DOHH2 (cell line): ENCODE data around the gene WBP2.

Experiments
- H3F3A ChIP-seq: fragments of 200-600 bp; sonication (generic), shearing (Covaris generic); 2 replicates; pipeline ENCODE4 v1.6.0; 2016; ENCODE audit warnings: antibody characterized with exemption, mild to moderate bottlenecking; ENCODE audit not compliant: control insufficient read depth, insufficient read depth
- H3K27ac ChIP-seq: fragments of 200-600 bp; sonication (generic); 2 replicates; pipeline ENCODE4 v1.5.1; 2014; ENCODE audit warnings: low read depth, mild to moderate bottlenecking, low read length, moderate library complexity
- H3K27me3 ChIP-seq: fragments of 200-600 bp; sonication (generic); 2 replicates; pipeline ENCODE4 v1.6.1; 2014; ENCODE audit warnings: mild to moderate bottlenecking, low read length, mixed read lengths; ENCODE audit not compliant: control insufficient read depth
- H3K36me3 ChIP-seq: fragments of 200-600 bp; sonication (generic); 2 replicates; pipeline ENCODE4 v1.6.1; 2014; ENCODE audit warnings: mild to moderate bottlenecking, low read length, moderate library complexity, mixed read lengths; ENCODE audit not compliant: control insufficient read depth
- H3K4me1 ChIP-seq: fragments of 200-600 bp; sonication (generic); 2 replicates; pipeline ENCODE4 v1.6.1; 2014; ENCODE audit warnings: mild to moderate bottlenecking, low read length, mixed read lengths; ENCODE audit not compliant: control insufficient read depth
- H3K4me2 ChIP-seq: fragments of 200-600 bp; sonication (generic); 2 replicates; pipeline ENCODE4 v1.6.0; 2014; ENCODE audit warnings: mild to moderate bottlenecking, low read length, moderate library complexity
- H3K4me3 ChIP-seq: fragments of 200-600 bp; sonication (generic); 2 replicates; pipeline ENCODE4 v1.5.1; 2014; ENCODE audit warnings: mild to moderate bottlenecking, low read length, mixed read lengths
- H3K79me2 ChIP-seq: fragments of 200-600 bp; sonication (generic); 2 replicates; pipeline ENCODE4 v1.6.1; 2014; ENCODE audit warnings: mild to moderate bottlenecking, low read length, mixed read lengths; ENCODE audit not compliant: control insufficient read depth
- H3K9me2 ChIP-seq: fragments of 200-600 bp; sonication (generic); replicated peaks from 2 replicates; pipeline ENCODE4 v1.6.1; 2014; ENCODE audit warnings: mild to moderate bottlenecking, low read length, mixed read lengths; ENCODE audit not compliant: control insufficient read depth
- H3K9me3 ChIP-seq: fragments of 200-600 bp; sonication (generic); 2 replicates; pipeline ENCODE4 v1.6.1; 2014; ENCODE audit warnings: antibody characterized with exemption, low read length, mixed read lengths; ENCODE audit not compliant: control insufficient read depth, insufficient read depth
- H4K20me1 ChIP-seq: fragments of 200-600 bp; sonication (generic); 2 replicates; pipeline ENCODE4 v1.6.0; 2014; ENCODE audit warnings: low read depth, mild to moderate bottlenecking, antibody characterized with exemption, low read length, moderate library complexity; ENCODE audit not compliant: control insufficient read depth, insufficient read depth
- CTCF ChIP-seq: fragments of 200-600 bp; sonication (generic); IDR thresholded peaks from one replicate; pipeline ENCODE4 v1.5.1; 2014; ENCODE audit warnings: antibody characterized with exemption, mild to moderate bottlenecking, low read depth, low read length; ENCODE audit not compliant: poor library complexity, severe bottlenecking
- EZH2phosphoT487 ChIP-seq: fragments of 200-600 bp; sonication (generic); IDR thresholded peaks from 2 replicates; pipeline ENCODE4 v1.6.1; 2017; ENCODE audit warnings: borderline replicate concordance, mild to moderate bottlenecking, antibody characterized with exemption, low read length, moderate library complexity, mixed read lengths

The WBP2 gene

DNA sequence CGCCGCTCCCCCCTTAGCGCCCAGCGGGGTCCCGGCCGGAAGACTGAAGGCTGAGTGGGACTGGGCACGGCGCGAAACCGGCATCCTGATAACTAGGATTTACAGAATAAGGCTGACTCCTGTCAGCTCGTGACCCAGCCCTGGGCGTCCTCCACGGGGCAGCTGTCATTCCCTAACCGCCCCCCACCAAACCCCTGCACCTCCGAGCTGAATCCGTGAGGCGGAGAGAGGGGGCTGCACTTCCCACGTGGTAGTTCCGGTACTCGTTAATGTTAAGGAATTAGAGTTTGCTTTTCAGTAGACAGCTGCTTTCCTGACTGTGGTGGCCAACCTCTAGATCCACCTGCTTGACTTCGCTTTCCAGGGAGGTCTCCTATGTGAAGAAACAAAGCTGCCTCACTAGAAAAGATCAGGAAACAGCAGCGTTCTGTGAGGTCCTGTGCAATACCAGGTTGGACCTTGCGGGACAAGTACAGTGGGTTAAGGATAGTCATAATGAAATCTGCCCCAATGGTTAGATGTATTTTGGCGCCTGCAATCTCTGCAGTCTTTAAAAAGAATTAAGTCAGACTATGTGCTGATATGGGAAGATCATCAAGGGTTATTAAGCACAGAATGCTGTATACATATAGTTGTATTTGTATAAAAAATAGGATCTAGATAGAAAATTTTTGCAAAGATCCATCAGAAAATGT is 1.1 kb upstream of the WBP2 start:
- Histone ChIP-seq H3K79me2 (peaks cover 25% of the 10 kb centered on the region), H3K4me1 (peaks cover 35% of the 10 kb centered on the region), H3K36me3 (peaks cover 4% of the 10 kb centered on the region), H3K9me3 (no peaks in the 10 kb centered on the region), H3K4me2 (peak overlapping the region; percentile 89), H3K27ac (peak overlapping the region; percentile 79), H4K20me1 (peaks cover 8% of the 10 kb centered on the region; the same call in 1 of the 2 replicates), H3K27me3 (no peaks in the 10 kb centered on the region), H3K9me2 (no peaks in the 10 kb centered on the region), H3F3A (peaks cover 14% of the 10 kb centered on the region), H3K4me3 (peak overlapping the region; percentile 94)
- TF ChIP-seq CTCF (peak; percentile 39), EZH2phosphoT487 (no peak)

GRCh38 chr17:75854881-75855309 is 240 bp downstream of the WBP2 start:
- no peaks in the 10 kb centered on the region for H3K9me3 ChIP-seq
- peaks cover 25% of the 10 kb centered on the region for H3K79me2 ChIP-seq
- TF ChIP-seq EZH2phosphoT487: no peak
- TF ChIP-seq CTCF: no peak
- H4K20me1 ChIP-seq: peaks cover 8% of the 10 kb centered on the region; the same call in 1 of the 2 replicates
- peaks cover 35% of the 10 kb centered on the region for H3K4me1 ChIP-seq
- H3K4me2 ChIP-seq: peak overlapping the region; percentile 96
- H3F3A ChIP-seq: peaks cover 14% of the 10 kb centered on the region
- peak overlapping the region; percentile 18; the same call in 1 of the 2 replicates for H3K27ac ChIP-seq
- H3K27me3 ChIP-seq: no peaks in the 10 kb centered on the region
- H3K4me3 ChIP-seq: peak overlapping the region; percentile 87
- no peaks in the 10 kb centered on the region for H3K9me2 ChIP-seq
- peaks cover 12% of the 10 kb centered on the region for H3K36me3 ChIP-seq

- no peaks in the 10 kb centered on the region for H3K27me3 ChIP-seq
- H3F3A ChIP-seq: peaks cover 14% of the 10 kb centered on the region
- H3K4me3 ChIP-seq: peak overlapping the region; percentile 87
- no peak overlapping the region for H3K27ac ChIP-seq
- peaks cover 35% of the 10 kb centered on the region for H3K4me1 ChIP-seq
- no peaks in the 10 kb centered on the region for H3K9me3 ChIP-seq
- H3K4me2 ChIP-seq: peak overlapping the region; percentile 96
- peaks cover 8% of the 10 kb centered on the region; the same call in 1 of the 2 replicates for H4K20me1 ChIP-seq
- TF ChIP-seq CTCF (no peak), EZH2phosphoT487 (no peak)
- H3K36me3 ChIP-seq: peaks cover 18% of the 10 kb centered on the region
- peaks cover 25% of the 10 kb centered on the region for H3K79me2 ChIP-seq
- H3K9me2 ChIP-seq: no peaks in the 10 kb centered on the region
Measured at GRCh38 chr17:75854101-75854748, 910 bp downstream of the WBP2 start.
